GM06990 (cell line): Measurements from ENCODE around the gene CASTOR1.

Experiments
- DNase-seq: peaks from one replicate; pipeline ENCODE4 v3.0.0-alpha.2; 2011; ENCODE audit not compliant: insufficient read length; ENCODE audit errors: extremely low read depth
- H3K27me3 ChIP-seq: replicated peaks from 2 replicates; pipeline ENCODE4 v1.6.0; 2011; ENCODE audit warnings: low read length; ENCODE audit not compliant: control insufficient read depth, insufficient read depth
- H3K36me3 ChIP-seq: 2 replicates; pipeline ENCODE4 v1.5.1; 2011; ENCODE audit warnings: low read length; ENCODE audit not compliant: control insufficient read depth, insufficient read depth
- H3K4me3 ChIP-seq: replicated peaks from 2 replicates; pipeline ENCODE4 v1.5.1; 2011; ENCODE audit warnings: low read depth, mild to moderate bottlenecking, control low read depth, low read length
- TF ChIP-seq, protein P1 (sequence below): IDR thresholded peaks from 2 replicates; pipeline ENCODE4 v1.5.1; 2011; ENCODE audit warnings: low read length, control low read depth, mild to moderate bottlenecking, inconsistent platforms; ENCODE audit not compliant: insufficient read depth, poor library complexity, severe bottlenecking

The CASTOR1 gene

DNA sequence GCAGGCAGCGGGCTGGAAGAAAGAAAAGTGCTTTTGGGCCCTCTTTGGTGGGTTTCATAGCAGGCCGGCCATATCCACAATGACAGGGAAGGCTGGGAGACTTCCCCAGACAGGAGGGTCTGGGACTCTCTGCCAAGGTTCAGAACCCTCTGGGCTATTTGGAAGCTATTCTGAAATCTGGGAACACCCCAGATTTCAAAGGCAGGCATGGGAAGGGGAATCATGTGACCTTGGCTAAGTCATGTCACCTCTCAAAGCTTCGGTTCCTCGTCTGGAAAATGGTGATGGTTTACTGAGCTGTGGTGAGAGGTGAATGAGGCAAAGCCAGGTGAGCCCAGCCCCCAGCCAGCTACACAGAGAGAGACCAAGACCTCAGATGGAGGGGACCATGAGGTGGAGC lies 4.6 kb downstream of the CASTOR1 start:
- H3K36me3 ChIP-seq, result no peaks in the 10 kb centered on the region
- TF ChIP-seq, protein P1, sequence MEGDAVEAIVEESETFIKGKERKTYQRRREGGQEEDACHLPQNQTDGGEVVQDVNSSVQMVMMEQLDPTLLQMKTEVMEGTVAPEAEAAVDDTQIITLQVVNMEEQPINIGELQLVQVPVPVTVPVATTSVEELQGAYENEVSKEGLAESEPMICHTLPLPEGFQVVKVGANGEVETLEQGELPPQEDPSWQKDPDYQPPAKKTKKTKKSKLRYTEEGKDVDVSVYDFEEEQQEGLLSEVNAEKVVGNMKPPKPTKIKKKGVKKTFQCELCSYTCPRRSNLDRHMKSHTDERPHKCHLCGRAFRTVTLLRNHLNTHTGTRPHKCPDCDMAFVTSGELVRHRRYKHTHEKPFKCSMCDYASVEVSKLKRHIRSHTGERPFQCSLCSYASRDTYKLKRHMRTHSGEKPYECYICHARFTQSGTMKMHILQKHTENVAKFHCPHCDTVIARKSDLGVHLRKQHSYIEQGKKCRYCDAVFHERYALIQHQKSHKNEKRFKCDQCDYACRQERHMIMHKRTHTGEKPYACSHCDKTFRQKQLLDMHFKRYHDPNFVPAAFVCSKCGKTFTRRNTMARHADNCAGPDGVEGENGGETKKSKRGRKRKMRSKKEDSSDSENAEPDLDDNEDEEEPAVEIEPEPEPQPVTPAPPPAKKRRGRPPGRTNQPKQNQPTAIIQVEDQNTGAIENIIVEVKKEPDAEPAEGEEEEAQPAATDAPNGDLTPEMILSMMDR, result no peak
- no peak overlapping the region for H3K4me3 ChIP-seq
- no peak for DNase-seq
- H3K27me3 ChIP-seq, result no peaks in the 10 kb centered on the region

DNA sequence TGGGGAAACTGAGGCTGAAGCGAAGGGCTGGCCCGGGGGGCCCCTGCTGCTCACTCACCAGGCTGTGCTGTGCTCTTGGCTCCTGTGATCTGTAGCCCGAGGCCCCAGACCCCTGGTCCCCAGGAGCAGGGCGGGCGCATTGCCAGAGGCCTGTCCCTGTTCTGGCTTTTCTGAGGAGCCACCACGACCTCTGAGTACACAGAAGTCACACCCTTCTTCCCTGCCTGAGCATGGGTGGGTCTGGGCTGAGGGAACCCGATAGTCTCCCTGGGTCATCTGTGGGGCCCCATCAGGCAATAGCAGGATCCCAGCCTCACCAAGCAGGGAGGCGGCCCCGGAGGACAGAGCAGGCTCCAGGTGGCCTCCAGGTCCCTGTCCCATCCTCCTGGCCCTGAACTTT lies 5.1 kb downstream of the CASTOR1 start:
- DNase-seq, result no peak
- no peaks in the 10 kb centered on the region; the same call in 1 of the 2 replicates for H3K27me3 ChIP-seq
- TF ChIP-seq, protein P1, result no peak
- H3K4me3 ChIP-seq, result no peak overlapping the region
- H3K36me3 ChIP-seq, result no peaks in the 10 kb centered on the region

DNA sequence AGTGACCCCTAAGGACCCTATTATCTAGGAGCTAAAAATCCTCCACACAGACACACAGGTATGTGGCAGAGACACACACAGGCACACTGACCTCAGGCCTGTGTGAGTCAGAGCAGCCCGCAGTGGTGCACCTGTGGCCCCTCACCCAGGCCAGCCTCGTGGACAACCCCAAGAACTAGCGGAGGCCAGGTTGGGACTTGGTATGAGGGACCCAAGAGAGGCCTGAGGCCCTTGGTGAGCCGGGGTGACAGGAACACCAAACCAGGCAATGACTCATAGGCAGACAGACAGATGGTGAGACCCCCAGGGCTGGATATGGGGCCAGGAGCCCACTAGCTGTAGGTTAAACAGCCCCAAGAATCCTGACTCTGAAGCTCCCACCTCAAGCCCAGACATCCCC lies 6.0 kb downstream of the CASTOR1 start:
- Histone ChIP-seq H3K36me3 (no peaks in the 10 kb centered on the region), H3K27me3 (no peaks in the 10 kb centered on the region; the same call in 1 of the 2 replicates), H3K4me3 (no peak overlapping the region)
- TF ChIP-seq, protein P1, result no peak
- no peak for DNase-seq

DNA sequence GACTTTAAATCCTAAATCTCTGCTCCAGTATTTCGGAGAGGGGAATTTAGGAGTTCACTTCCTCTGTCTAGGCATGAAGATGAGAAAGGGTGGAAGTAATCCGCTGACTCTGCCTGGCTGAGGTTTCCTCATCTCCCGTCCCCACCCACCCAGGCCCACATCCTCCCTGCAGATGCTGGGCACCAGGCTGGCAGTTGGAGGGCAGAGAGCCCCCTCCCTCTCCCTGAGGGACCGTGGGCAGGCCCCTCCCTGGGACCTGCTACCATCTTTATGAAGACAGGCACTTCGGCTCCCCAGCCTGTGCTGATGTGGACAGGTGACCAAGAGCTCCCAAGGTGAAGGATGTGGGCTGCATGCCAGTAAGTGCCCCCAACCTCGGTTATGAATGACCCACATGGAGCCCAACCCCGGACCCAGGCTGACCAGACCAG lies 6.7 kb downstream of the CASTOR1 start:
- Histone ChIP-seq H3K27me3 (no peaks in the 10 kb centered on the region; the same call in 1 of the 2 replicates), H3K4me3 (no peak overlapping the region), H3K36me3 (no peaks in the 10 kb centered on the region)
- TF ChIP-seq, protein P1, result no peak
- DNase-seq, result no peak

DNA sequence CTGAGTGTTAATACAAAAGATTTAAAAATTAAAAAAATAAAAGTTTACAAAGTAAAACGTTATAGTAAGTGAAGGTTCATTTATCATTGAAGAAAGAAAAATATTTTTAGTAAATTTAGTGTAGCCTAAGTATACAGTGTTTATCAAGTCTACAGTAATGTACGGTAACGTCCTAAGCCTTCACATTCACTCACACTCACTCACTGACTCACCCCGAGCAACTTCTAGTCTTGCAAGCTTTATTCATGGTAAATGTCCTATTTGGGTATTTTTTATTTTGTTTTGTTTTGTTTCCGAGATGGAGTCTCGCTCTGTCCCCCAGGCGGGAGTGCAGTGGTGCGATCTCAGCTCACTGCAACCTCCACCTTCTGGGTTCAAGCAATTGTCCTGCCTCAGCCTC lies 8.8 kb downstream of the CASTOR1 start:
- Histone ChIP-seq H3K27me3 (no peaks in the 10 kb centered on the region; the same call in 1 of the 2 replicates), H3K36me3 (no peaks in the 10 kb centered on the region), H3K4me3 (no peak overlapping the region)
- no peak for DNase-seq
- TF ChIP-seq, protein P1, result no peak

DNA sequence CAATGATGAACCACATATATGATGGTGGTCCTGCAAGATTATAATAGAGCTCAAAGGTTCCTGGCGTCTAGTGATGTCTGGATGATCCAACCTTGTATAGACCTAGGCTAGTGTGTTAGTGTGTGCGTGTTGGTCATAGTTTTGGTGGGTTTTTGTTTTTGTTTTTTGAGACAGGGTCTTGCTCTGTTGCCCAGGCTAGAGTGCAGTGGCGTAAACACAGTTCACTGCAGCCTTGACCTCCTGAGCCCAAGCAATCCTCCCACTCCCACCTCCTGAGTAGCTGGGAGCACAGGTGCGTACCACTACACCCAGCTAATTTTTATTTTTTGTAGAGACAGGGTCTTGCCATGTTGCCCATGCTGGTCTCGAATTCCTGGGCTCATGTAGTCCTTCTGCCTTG lies 9.4 kb downstream of the CASTOR1 start:
- no peak for DNase-seq
- Histone ChIP-seq H3K27me3 (no peaks in the 10 kb centered on the region; the same call in 1 of the 2 replicates), H3K36me3 (no peaks in the 10 kb centered on the region), H3K4me3 (no peak overlapping the region)
- TF ChIP-seq, protein P1, result no peak
